DOHH2 (cell line): ENCODE data around the gene SOCS6.

ENCODE experiments used
- H3F3A ChIP-seq: fragments of 200-600 bp; sonication (generic), shearing (Covaris generic); 2 replicates; pipeline ENCODE4 v1.6.0; 2016; ENCODE audit warnings: antibody characterized with exemption, mild to moderate bottlenecking; ENCODE audit not compliant: control insufficient read depth, insufficient read depth
- H3K27ac ChIP-seq: fragments of 200-600 bp; sonication (generic); 2 replicates; pipeline ENCODE4 v1.5.1; 2014; ENCODE audit warnings: low read depth, mild to moderate bottlenecking, low read length, moderate library complexity
- H3K27me3 ChIP-seq: fragments of 200-600 bp; sonication (generic); 2 replicates; pipeline ENCODE4 v1.6.1; 2014; ENCODE audit warnings: mild to moderate bottlenecking, low read length, mixed read lengths; ENCODE audit not compliant: control insufficient read depth
- H3K36me3 ChIP-seq: fragments of 200-600 bp; sonication (generic); 2 replicates; pipeline ENCODE4 v1.6.1; 2014; ENCODE audit warnings: mild to moderate bottlenecking, low read length, moderate library complexity, mixed read lengths; ENCODE audit not compliant: control insufficient read depth
- H3K4me1 ChIP-seq: fragments of 200-600 bp; sonication (generic); 2 replicates; pipeline ENCODE4 v1.6.1; 2014; ENCODE audit warnings: mild to moderate bottlenecking, low read length, mixed read lengths; ENCODE audit not compliant: control insufficient read depth
- H3K4me2 ChIP-seq: fragments of 200-600 bp; sonication (generic); 2 replicates; pipeline ENCODE4 v1.6.0; 2014; ENCODE audit warnings: mild to moderate bottlenecking, low read length, moderate library complexity
- H3K4me3 ChIP-seq: fragments of 200-600 bp; sonication (generic); 2 replicates; pipeline ENCODE4 v1.5.1; 2014; ENCODE audit warnings: mild to moderate bottlenecking, low read length, mixed read lengths
- H3K79me2 ChIP-seq: fragments of 200-600 bp; sonication (generic); 2 replicates; pipeline ENCODE4 v1.6.1; 2014; ENCODE audit warnings: mild to moderate bottlenecking, low read length, mixed read lengths; ENCODE audit not compliant: control insufficient read depth
- H3K9me2 ChIP-seq: fragments of 200-600 bp; sonication (generic); replicated peaks from 2 replicates; pipeline ENCODE4 v1.6.1; 2014; ENCODE audit warnings: mild to moderate bottlenecking, low read length, mixed read lengths; ENCODE audit not compliant: control insufficient read depth
- H3K9me3 ChIP-seq: fragments of 200-600 bp; sonication (generic); 2 replicates; pipeline ENCODE4 v1.6.1; 2014; ENCODE audit warnings: antibody characterized with exemption, low read length, mixed read lengths; ENCODE audit not compliant: control insufficient read depth, insufficient read depth
- H4K20me1 ChIP-seq: fragments of 200-600 bp; sonication (generic); 2 replicates; pipeline ENCODE4 v1.6.0; 2014; ENCODE audit warnings: low read depth, mild to moderate bottlenecking, antibody characterized with exemption, low read length, moderate library complexity; ENCODE audit not compliant: control insufficient read depth, insufficient read depth
- CTCF ChIP-seq: fragments of 200-600 bp; sonication (generic); IDR thresholded peaks from one replicate; pipeline ENCODE4 v1.5.1; 2014; ENCODE audit warnings: antibody characterized with exemption, mild to moderate bottlenecking, low read depth, low read length; ENCODE audit not compliant: poor library complexity, severe bottlenecking
- EZH2phosphoT487 ChIP-seq: fragments of 200-600 bp; sonication (generic); IDR thresholded peaks from 2 replicates; pipeline ENCODE4 v1.6.1; 2017; ENCODE audit warnings: borderline replicate concordance, mild to moderate bottlenecking, antibody characterized with exemption, low read length, moderate library complexity, mixed read lengths

Gene SOCS6

DNA sequence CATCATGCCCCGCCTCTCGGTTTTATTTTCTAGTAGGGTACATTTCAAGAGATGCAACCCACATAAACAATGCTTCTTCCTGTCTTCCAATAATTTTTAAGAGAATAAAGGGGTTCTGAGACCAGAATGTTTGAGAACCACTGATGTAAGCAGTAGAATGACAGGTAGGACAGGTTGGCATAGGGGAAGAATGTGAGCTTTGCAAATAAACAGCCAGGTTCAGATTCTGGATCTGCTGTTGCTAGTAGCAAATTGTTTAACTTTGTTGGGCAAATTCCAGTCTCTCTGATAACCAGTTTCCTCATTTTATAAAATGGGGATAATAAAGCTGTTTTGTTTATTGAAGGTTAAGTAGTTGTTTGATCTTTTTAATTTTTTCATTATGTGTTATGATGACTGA lies 32.8 kb downstream of the SOCS6 start:
- no peaks in the 10 kb centered on the region for H3K4me1 ChIP-seq
- TF ChIP-seq CTCF (no peak), EZH2phosphoT487 (no peak)
- H3K27ac ChIP-seq, result no peak overlapping the region
- peaks cover 4% of the 10 kb centered on the region for H3K79me2 ChIP-seq
- H4K20me1 ChIP-seq, result no peaks in the 10 kb centered on the region
- no peaks in the 10 kb centered on the region for H3K36me3 ChIP-seq
- H3K9me2 ChIP-seq, result no peaks in the 10 kb centered on the region
- H3K4me3 ChIP-seq, result no peak overlapping the region
- H3F3A ChIP-seq, result no peaks in the 10 kb centered on the region
- no peak overlapping the region for H3K4me2 ChIP-seq
- no peaks in the 10 kb centered on the region for H3K9me3 ChIP-seq
- H3K27me3 ChIP-seq, result no peaks in the 10 kb centered on the region

- TF ChIP-seq CTCF (no peak), EZH2phosphoT487 (no peak)
- no peaks in the 10 kb centered on the region for H3K9me2 ChIP-seq
- no peaks in the 10 kb centered on the region for H3K27me3 ChIP-seq
- no peak overlapping the region for H3K4me3 ChIP-seq
- no peaks in the 10 kb centered on the region for H3F3A ChIP-seq
- H3K4me2 ChIP-seq, result no peak overlapping the region
- no peaks in the 10 kb centered on the region for H3K4me1 ChIP-seq
- no peaks in the 10 kb centered on the region for H3K36me3 ChIP-seq
- no peaks in the 10 kb centered on the region for H4K20me1 ChIP-seq
- H3K79me2 ChIP-seq, result peaks cover 4% of the 10 kb centered on the region
- H3K27ac ChIP-seq, result no peak overlapping the region
- H3K9me3 ChIP-seq, result no peaks in the 10 kb centered on the region
Observed at GRCh38 chr18:70322385-70322784, 33.5 kb downstream of the SOCS6 start.

DNA sequence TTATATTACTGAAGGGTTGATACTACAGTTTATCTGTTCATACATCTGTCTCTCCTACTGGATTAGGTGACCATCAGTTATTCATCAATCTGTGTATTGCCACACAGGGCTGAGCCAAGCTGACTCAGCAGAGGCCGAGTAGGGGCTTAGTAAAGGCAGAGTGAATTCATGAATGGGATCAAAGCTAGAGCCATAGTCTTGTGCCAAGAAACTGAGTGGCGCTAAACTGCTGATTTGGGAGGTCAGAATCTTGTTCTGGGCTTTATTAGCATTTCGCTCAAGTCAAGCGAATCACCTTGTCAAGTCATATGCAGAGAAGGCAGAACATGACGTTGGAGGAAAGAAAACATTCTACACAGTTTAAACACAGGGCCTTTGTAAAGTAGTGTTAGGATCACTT lies 34.1 kb downstream of the SOCS6 start:
- Histone ChIP-seq H3K4me1 (no peaks in the 10 kb centered on the region), H3K4me2 (no peak overlapping the region), H3K27me3 (no peaks in the 10 kb centered on the region), H3K27ac (no peak overlapping the region), H3K9me2 (no peaks in the 10 kb centered on the region), H3F3A (no peaks in the 10 kb centered on the region), H3K36me3 (no peaks in the 10 kb centered on the region), H4K20me1 (no peaks in the 10 kb centered on the region), H3K4me3 (no peak overlapping the region), H3K79me2 (no peaks in the 10 kb centered on the region), H3K9me3 (no peaks in the 10 kb centered on the region)
- TF ChIP-seq CTCF (no peak), EZH2phosphoT487 (no peak)

DNA sequence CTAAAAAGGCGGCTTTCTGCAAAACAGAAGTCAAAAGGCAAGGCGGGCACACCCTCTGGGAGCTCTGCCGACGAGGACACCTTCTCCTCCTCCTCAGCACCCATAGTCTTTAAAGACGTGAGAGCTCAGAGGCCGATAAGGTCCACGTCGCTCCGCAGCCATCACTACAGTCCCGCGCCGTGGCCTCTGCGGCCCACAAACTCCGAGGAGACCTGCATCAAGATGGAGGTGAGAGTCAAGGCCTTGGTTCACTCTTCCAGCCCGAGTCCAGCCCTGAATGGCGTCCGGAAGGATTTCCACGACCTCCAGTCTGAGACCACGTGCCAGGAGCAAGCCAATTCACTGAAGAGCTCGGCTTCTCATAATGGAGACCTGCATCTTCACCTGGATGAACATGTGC lies 36.1 kb downstream of the SOCS6 start:
- TF ChIP-seq EZH2phosphoT487 (no peak), CTCF (no peak)
- H3F3A ChIP-seq, result no peaks in the 10 kb centered on the region
- no peak overlapping the region for H3K27ac ChIP-seq
- H3K4me1 ChIP-seq, result peaks cover 3% of the 10 kb centered on the region
- no peak overlapping the region for H3K4me2 ChIP-seq
- H3K27me3 ChIP-seq, result no peaks in the 10 kb centered on the region
- no peaks in the 10 kb centered on the region for H3K9me3 ChIP-seq
- H3K36me3 ChIP-seq, result no peaks in the 10 kb centered on the region
- H3K79me2 ChIP-seq, result no peaks in the 10 kb centered on the region
- H3K9me2 ChIP-seq, result no peaks in the 10 kb centered on the region
- no peaks in the 10 kb centered on the region for H4K20me1 ChIP-seq
- H3K4me3 ChIP-seq, result no peak overlapping the region
